ENCODE results near the gene STARD3.

GRCh38 chr17:39629494-39629880 lies 7.5 kb upstream of the STARD3 start:
- TF ChIP-seq, protein P1, sequence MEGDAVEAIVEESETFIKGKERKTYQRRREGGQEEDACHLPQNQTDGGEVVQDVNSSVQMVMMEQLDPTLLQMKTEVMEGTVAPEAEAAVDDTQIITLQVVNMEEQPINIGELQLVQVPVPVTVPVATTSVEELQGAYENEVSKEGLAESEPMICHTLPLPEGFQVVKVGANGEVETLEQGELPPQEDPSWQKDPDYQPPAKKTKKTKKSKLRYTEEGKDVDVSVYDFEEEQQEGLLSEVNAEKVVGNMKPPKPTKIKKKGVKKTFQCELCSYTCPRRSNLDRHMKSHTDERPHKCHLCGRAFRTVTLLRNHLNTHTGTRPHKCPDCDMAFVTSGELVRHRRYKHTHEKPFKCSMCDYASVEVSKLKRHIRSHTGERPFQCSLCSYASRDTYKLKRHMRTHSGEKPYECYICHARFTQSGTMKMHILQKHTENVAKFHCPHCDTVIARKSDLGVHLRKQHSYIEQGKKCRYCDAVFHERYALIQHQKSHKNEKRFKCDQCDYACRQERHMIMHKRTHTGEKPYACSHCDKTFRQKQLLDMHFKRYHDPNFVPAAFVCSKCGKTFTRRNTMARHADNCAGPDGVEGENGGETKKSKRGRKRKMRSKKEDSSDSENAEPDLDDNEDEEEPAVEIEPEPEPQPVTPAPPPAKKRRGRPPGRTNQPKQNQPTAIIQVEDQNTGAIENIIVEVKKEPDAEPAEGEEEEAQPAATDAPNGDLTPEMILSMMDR (IDR thresholded peaks at IDR 0.05) = no peak
- TF ChIP-seq POLR2A (IDR thresholded peaks at IDR 0.05) (no peak), POLR2AphosphoS5 (IDR thresholded peaks at IDR 0.05) (no peak)
